ENCODE data around the gene BCL6.

Gene BCL6

GRCh38 chr3:187738331-187739093 lies 6.8 kb downstream of the BCL6 start:
- DNase-seq, result peak; percentile 80

- no peak for DNase-seq
Measured at GRCh38 chr3:187738071-187738330, 7.3 kb downstream of the BCL6 start.

GRCh38 chr3:187737368-187738070 lies 7.7 kb downstream of the BCL6 start:
- DNase-seq, result peak; percentile 71

GRCh38 chr3:187737006-187737367 lies 8.3 kb downstream of the BCL6 start:
- DNase-seq, result no peak

GRCh38 chr3:187736418-187736871 lies 8.8 kb downstream of the BCL6 start:
- no peak for DNase-seq

GRCh38 chr3:187735837-187736236 lies 9.4 kb downstream of the BCL6 start:
- DNase-seq, result no peak

GRCh38 chr3:187735383-187735782 lies 9.9 kb downstream of the BCL6 start:
- no peak for DNase-seq

- DNase-seq, result no peak
Measured at GRCh38 chr3:187734841-187735240, 10.4 kb downstream of the BCL6 start.

- DNase-seq, result no peak
Measured at GRCh38 chr3:187733371-187733770, 11.9 kb downstream of the BCL6 start.

- DNase-seq, result no peak
Measured at GRCh38 chr3:187729598-187729997, 15.7 kb downstream of the BCL6 start.

- DNase-seq, result no peak
Measured at GRCh38 chr3:187728940-187729583, 16.2 kb downstream of the BCL6 start.

GRCh38 chr3:187728248-187728647 lies 17.0 kb downstream of the BCL6 start:
- DNase-seq, result no peak

- DNase-seq, result no peak
Measured at GRCh38 chr3:187726564-187726963, 18.7 kb downstream of the BCL6 start.

GRCh38 chr3:187725653-187726370 lies 19.5 kb downstream of the BCL6 start:
- DNase-seq, result no peak

- no peak for DNase-seq
Measured at GRCh38 chr3:187725224-187725623, 20.0 kb downstream of the BCL6 start.

- DNase-seq, result no peak
Measured at GRCh38 chr3:187722206-187722612, 23.1 kb downstream of the BCL6 start.

GRCh38 chr3:187721055-187721454 lies 24.2 kb downstream of the BCL6 start:
- DNase-seq, result no peak

GRCh38 chr3:187720337-187720670 lies 25.0 kb downstream of the BCL6 start:
- no peak for DNase-seq

GRCh38 chr3:187719628-187720336 lies 25.5 kb downstream of the BCL6 start:
- DNase-seq, result no peak

- DNase-seq, result no peak
Measured at GRCh38 chr3:187718802-187719201, 26.5 kb downstream of the BCL6 start.

- DNase-seq, result no peak
Measured at GRCh38 chr3:187717572-187717971, 27.7 kb downstream of the BCL6 start.

- peak; percentile 82 for DNase-seq
Measured at GRCh38 chr3:187714404-187714979, 30.8 kb downstream of the BCL6 start.

- no peak for DNase-seq
Measured at GRCh38 chr3:187713504-187713903, 31.8 kb downstream of the BCL6 start.

Data from stimulated activated CD8-positive, alpha-beta memory T cell treated with anti-CD3 and anti-CD28 coated beads, Interleukin-4, amount 100 ng/mL, for 48 hours (primary cell).